K562 (cell line): ENCODE data around the gene DCAF7. TPM values are rescaled to one million over a fixed set of nuclear protein-coding genes. Genes with fewer than 3 reads are reported as not detected.
A peak's percentile ranks its signal among the peaks of the same experiment; 100 is the strongest.

ENCODE experiments used
- ATF6 ChIP-seq: sonication (generic); formaldehyde crosslinking; IDR thresholded peaks from 2 replicates; pipeline ENCODE4 v1.4.0; 2020; ENCODE audit warnings: mild to moderate bottlenecking, missing genetic modification reagents
- GTF2E2 ChIP-seq: fragments of 200-800 bp; sonication (Bioruptor generic); IDR thresholded peaks from 2 replicates; pipeline ENCODE4 v1.6.1; 2016; ENCODE audit warnings: missing genetic modification characterization, missing compliant biosample characterization
- HDAC3 ChIP-seq: fragments of 450-650 bp; IDR thresholded peaks from 2 replicates; pipeline ENCODE4 v1.6.1; 2018; ENCODE audit warnings: borderline replicate concordance, mild to moderate bottlenecking, moderate library complexity; ENCODE audit not compliant: partially characterized antibody
- HES1 ChIP-seq: fragments of 450-650 bp; IDR thresholded peaks from 2 replicates; pipeline ENCODE4 v1.6.1; 2016; ENCODE audit warnings: low read depth, mild to moderate bottlenecking, moderate library complexity
- KDM4B ChIP-seq, 2 experiments: fragments of 450-650 bp in 1 of 2; sonication (generic) in 1 of 2; IDR thresholded peaks; 2 replicates each; pipeline ENCODE4 v1.6.1; 2016 to 2017; ENCODE audit warnings: borderline replicate concordance in 2 of 2, antibody characterized with exemption in 1 of 2, low read depth in 1 of 2, mild to moderate bottlenecking in 1 of 2
- MED1 ChIP-seq: sonication (generic); formaldehyde crosslinking; IDR thresholded peaks from 2 replicates; pipeline ENCODE4 v1.8.1; 2023; ENCODE audit warnings: missing genetic modification reagents, borderline replicate concordance
- MEF2D ChIP-seq: conservative IDR thresholded peaks from 2 replicates; pipeline ENCODE4 v1.6.1; 2016; ENCODE audit warnings: low read depth, missing genetic modification characterization, missing compliant biosample characterization
- PHF20 ChIP-seq: fragments of 450-650 bp; IDR thresholded peaks from 2 replicates; pipeline ENCODE4 v1.6.1; 2018; ENCODE audit not compliant: partially characterized antibody
- POLR2AphosphoS5 ChIP-seq: IDR thresholded peaks from 2 replicates; pipeline ENCODE4 v1.6.1; 2011; ENCODE audit warnings: mild to moderate bottlenecking, low read depth, low read length, moderate library complexity; ENCODE audit not compliant: control insufficient read depth, insufficient read depth
- TBP ChIP-seq: optimal IDR thresholded peaks from 2 replicates; pipeline ENCODE3; 2011; ENCODE audit warnings: low read depth, low read length, improper control_type of control experiment
- YBX1 ChIP-seq: fragments of 450-650 bp; IDR thresholded peaks from 2 replicates; pipeline ENCODE4 v1.7.1; 2016; ENCODE audit warnings: mild to moderate bottlenecking
- ZBTB17 ChIP-seq: fragments of 450-650 bp; formaldehyde crosslinking; IDR thresholded peaks from 2 replicates; pipeline ENCODE4 v1.4.0; 2020; ENCODE audit warnings: mild to moderate bottlenecking
- ZNF277 ChIP-seq: fragments of 250-450 bp; sonication (Bioruptor Pico); IDR thresholded peaks from 2 replicates; pipeline ENCODE4 v1.8.0; 2022; ENCODE audit warnings: inconsistent platforms, mild to moderate bottlenecking, moderate library complexity, borderline replicate concordance
- ZNF408 ChIP-seq: fragments of 250-450 bp; sonication (Bioruptor Pico); IDR thresholded peaks from 2 replicates; pipeline ENCODE4 v1.4.0; 2020; ENCODE audit warnings: low read depth, mild to moderate bottlenecking, moderate library complexity
- polyA plus RNA-seq, 8 experiments: library from polyadenylated mRNA; depleted of rRNA in 4 of 8; stranded (reverse) in 5 of 8; unstranded in 3 of 8; fragments of >200 nt; fragmentation: Nextera tagmentation in 2 of 8; fragmentation: Illumina TruSeq in 1 of 8; extraction: Ambion mirVana in 2 of 8; extraction: Trizol in 1 of 8; gene quantifications; 2 replicates each; pipeline versions ENCODE4 v1.2.1 to v1.2.3, GENCODE V29; 2011 to 2014; ENCODE audit warnings: inconsistent platforms in 1 of 8, missing spikeins in 1 of 8
- total RNA-seq, 7 experiments: library from RNA; depleted of rRNA in 6 of 7; stranded (reverse); fragments of >200 nt in 6 of 7; fragmentation: Illumina TruSeq in 2 of 7; extraction: Trizol in 2 of 7; gene quantifications; 2 replicates each; pipeline versions ENCODE4 v1.2.1 to v1.2.3, GENCODE V29; 2011 to 2021; ENCODE audit warnings: low replicate concordance in 1 of 7
- TF ChIP-seq, protein P1 (sequence below), 2 experiments: fragments of 150-350 bp in 1 of 2; IDR thresholded peaks; 2 replicates each; pipeline ENCODE4 v1.6.1; 2012 to 2016; ENCODE audit warnings: low read depth in 2 of 2, low read length in 2 of 2, mild to moderate bottlenecking in 1 of 2, moderate library complexity in 1 of 2
- TF ChIP-seq, protein P2 (sequence below): sonication (generic); formaldehyde crosslinking; IDR thresholded peaks from 2 replicates; pipeline ENCODE4 v1.8.0; 2023; ENCODE audit warnings: mild to moderate bottlenecking, missing genetic modification reagents

Gene DCAF7
- total and polyA plus RNA-seq, 9 of the 15 experiments (the other 6 are each of a cell fraction or from before 2014, with no cell fraction given): 30.8 to 123 (median 40.2) TPM

DNA sequence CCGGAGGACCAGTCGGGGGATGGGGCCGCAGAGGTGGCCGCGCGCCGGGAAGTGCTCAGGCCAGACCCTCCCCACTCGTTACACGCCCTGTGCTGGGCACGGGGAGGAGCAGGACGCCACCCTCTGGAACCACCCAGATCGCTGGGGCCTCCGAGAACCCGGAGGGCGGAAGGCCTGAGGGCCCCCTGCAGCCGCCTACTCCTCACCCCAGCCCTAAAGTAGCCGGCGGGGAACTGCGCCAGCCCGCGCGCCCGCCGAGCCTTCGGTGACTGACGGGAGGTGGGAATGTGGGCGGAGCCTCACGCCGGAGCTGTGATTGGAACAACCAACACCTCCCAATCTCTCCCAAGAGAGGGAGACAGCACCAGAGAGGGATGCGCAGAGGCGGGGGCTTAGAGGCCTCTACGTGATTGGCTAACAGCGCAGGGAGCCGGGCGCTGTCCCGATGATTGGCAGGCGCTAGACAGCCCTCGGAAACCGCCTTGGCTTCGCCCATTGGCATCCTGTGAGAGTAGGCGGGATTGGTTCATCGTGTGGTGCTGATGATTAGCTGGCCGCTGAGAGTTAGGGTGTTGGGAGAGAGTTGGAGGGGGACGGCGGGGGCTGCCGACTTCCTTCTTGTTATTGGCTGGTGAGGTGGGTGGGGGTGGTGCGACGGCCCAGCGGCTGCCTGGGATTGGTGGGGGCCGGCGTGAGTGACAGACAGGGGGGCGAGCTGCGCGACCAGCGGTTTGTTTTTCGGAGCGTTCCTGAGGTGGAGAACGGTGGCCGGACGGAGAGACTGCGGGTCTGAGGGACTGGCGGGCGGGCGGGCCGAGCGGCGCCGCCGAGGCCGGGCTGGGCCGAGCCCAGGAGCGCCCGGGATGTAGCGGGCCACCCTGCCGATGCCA is 71.7 kb downstream of the DCAF7 start, which contains the start of gene MAP3K3 (continued):
- no peak for TF ChIP-seq HES1
- no peak for TF ChIP-seq YBX1
- no peak for TF ChIP-seq ZNF408 (CRISPR knock-in tag)
- TF ChIP-seq KDM4B (IDR thresholded peaks at IDR 0.05; ENCODE audit: borderline replicate concordance in 2 of 2, low read depth in 1 of 2): peak in 1 of 2 experiments; percentile 85; a peak in 1 of 4 replicates
- peak; percentile 81 for TF ChIP-seq TBP
- no peak for TF ChIP-seq ATF6 (CRISPR knock-in tag)
- TF ChIP-seq, protein P1, sequence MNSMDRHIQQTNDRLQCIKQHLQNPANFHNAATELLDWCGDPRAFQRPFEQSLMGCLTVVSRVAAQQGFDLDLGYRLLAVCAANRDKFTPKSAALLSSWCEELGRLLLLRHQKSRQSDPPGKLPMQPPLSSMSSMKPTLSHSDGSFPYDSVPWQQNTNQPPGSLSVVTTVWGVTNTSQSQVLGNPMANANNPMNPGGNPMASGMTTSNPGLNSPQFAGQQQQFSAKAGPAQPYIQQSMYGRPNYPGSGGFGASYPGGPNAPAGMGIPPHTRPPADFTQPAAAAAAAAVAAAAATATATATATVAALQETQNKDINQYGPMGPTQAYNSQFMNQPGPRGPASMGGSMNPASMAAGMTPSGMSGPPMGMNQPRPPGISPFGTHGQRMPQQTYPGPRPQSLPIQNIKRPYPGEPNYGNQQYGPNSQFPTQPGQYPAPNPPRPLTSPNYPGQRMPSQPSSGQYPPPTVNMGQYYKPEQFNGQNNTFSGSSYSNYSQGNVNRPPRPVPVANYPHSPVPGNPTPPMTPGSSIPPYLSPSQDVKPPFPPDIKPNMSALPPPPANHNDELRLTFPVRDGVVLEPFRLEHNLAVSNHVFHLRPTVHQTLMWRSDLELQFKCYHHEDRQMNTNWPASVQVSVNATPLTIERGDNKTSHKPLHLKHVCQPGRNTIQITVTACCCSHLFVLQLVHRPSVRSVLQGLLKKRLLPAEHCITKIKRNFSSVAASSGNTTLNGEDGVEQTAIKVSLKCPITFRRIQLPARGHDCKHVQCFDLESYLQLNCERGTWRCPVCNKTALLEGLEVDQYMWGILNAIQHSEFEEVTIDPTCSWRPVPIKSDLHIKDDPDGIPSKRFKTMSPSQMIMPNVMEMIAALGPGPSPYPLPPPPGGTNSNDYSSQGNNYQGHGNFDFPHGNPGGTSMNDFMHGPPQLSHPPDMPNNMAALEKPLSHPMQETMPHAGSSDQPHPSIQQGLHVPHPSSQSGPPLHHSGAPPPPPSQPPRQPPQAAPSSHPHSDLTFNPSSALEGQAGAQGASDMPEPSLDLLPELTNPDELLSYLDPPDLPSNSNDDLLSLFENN (IDR thresholded peaks at IDR 0.05; ENCODE audit: low read depth in 2 of 2, low read length in 2 of 2): no peak
- no peak for TF ChIP-seq MEF2D (tag)
- no peak for TF ChIP-seq MED1 (CRISPR knock-in tag)
- no peak for TF ChIP-seq ZBTB17 (CRISPR knock-in tag)
- no peak for TF ChIP-seq HDAC3
- TF ChIP-seq, protein P2, sequence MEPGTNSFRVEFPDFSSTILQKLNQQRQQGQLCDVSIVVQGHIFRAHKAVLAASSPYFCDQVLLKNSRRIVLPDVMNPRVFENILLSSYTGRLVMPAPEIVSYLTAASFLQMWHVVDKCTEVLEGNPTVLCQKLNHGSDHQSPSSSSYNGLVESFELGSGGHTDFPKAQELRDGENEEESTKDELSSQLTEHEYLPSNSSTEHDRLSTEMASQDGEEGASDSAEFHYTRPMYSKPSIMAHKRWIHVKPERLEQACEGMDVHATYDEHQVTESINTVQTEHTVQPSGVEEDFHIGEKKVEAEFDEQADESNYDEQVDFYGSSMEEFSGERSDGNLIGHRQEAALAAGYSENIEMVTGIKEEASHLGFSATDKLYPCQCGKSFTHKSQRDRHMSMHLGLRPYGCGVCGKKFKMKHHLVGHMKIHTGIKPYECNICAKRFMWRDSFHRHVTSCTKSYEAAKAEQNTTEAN (CRISPR knock-in tag): no peak
- no peak for TF ChIP-seq ZNF277 (CRISPR knock-in tag)
- TF ChIP-seq POLR2AphosphoS5: peak; percentile 77
- TF ChIP-seq GTF2E2 (tag): no peak
- TF ChIP-seq PHF20: peak; percentile 77
